B cell (primary cell): ENCODE measurements around the gene STBD1. TPM values are rescaled to one million over a fixed set of nuclear protein-coding genes. Genes with fewer than 3 reads are reported as not detected.
"Not testable (repeated sequence)": the region's sequence is repeated elsewhere in the genome, so short reads cannot be mapped to it uniquely, and the experiment has no call there.

ENCODE experiments used
- ATAC-seq: fragments of 200-7000 bp; cut with Tn5 transposase; one replicate; pipeline ENCODE4 v1.10.0; 2021; ENCODE audit warnings: low read depth, mild to moderate bottlenecking, moderate number of reproducible peaks, moderate library complexity
- CTCF ChIA-PET: fragments of 350-600 bp; sonication (Branson Sonifier 250); formaldehyde crosslinking; loops from one replicate; lab custom pipeline; 2021; ENCODE audit warnings: antibody characterized with exemption, inconsistent platforms; lab: Charles Lee
- POLR2A ChIA-PET: fragments of 350-600 bp; sonication (Branson Sonifier 250); formaldehyde crosslinking; loops from one replicate; lab custom pipeline; 2021; ENCODE audit warnings: antibody characterized with exemption; lab: Charles Lee
- DNase-seq: peaks from one replicate; pipeline ENCODE4 v3.0.0; 2013
- H2AFZ ChIP-seq: 2 replicates; pipeline ENCODE4 v1.6.1; 2012; ENCODE audit warnings: mild to moderate bottlenecking, low read depth, low read length; ENCODE audit not compliant: insufficient read depth, poor library complexity, severe bottlenecking
- H3K27ac ChIP-seq, 2 donors: 1 replicate in 1 of 2; 2 replicates in 1 of 2; pipeline ENCODE4 v1.5.1; 2012 to 2013; ENCODE audit warnings: low read length in 2 of 2, mild to moderate bottlenecking in 2 of 2, moderate library complexity in 1 of 2
- H3K27me3 ChIP-seq, 4 experiments: fragments of 200-600 bp in 1 of 4; sonication (generic) in 1 of 4; replicated peaks in 1 of 4; 1 replicate in 2 of 4; 2 replicates in 2 of 4; pipeline versions ENCODE4 v1.6.1 to v1.7.0; 2013 to 2016; ENCODE audit warnings: low read length in 3 of 4, mild to moderate bottlenecking in 2 of 4, mixed read lengths in 1 of 4, moderate library complexity in 1 of 4; ENCODE audit not compliant: insufficient read depth in 4 of 4, control insufficient read depth in 3 of 4; ENCODE audit errors: control extremely low read depth in 1 of 4
- H3K36me3 ChIP-seq, 2 experiments: replicated peaks in 1 of 2; 1 replicate in 1 of 2; 2 replicates in 1 of 2; pipeline versions ENCODE4 v1.6.1 to v1.7.1; 2013; ENCODE audit warnings: low read length in 1 of 2; ENCODE audit not compliant: insufficient read depth in 2 of 2, control insufficient read depth in 1 of 2; ENCODE audit errors: control extremely low read depth in 1 of 2, extremely low read depth in 1 of 2
- H3K4me1 ChIP-seq, 2 donors: fragments of 200-600 bp in 1 of 2; sonication (generic) in 1 of 2; 1 replicate in 1 of 2; 2 replicates in 1 of 2; pipeline versions ENCODE4 v1.5.1 to v1.6.1; 2013 to 2017; ENCODE audit warnings: low read length in 2 of 2; ENCODE audit not compliant: control insufficient read depth in 2 of 2, insufficient read depth in 2 of 2
- H3K4me2 ChIP-seq: replicated peaks from 2 replicates; pipeline ENCODE3; 2012; ENCODE audit warnings: mild to moderate bottlenecking, low read depth, low read length; ENCODE audit not compliant: poor library complexity, severe bottlenecking
- H3K4me3 ChIP-seq, 5 experiments: fragments of 200-600 bp in 1 of 5; sonication (generic) in 1 of 5; 1 replicate in 3 of 5; 2 replicates in 2 of 5; pipeline versions ENCODE4 v1.5.1 to v1.7.0; 2011 to 2016; ENCODE audit warnings: low read length in 4 of 5, mild to moderate bottlenecking in 4 of 5, low read depth in 2 of 5, control low read depth in 1 of 5, moderate library complexity in 1 of 5; ENCODE audit not compliant: insufficient read depth in 1 of 5; ENCODE audit errors: control extremely low read depth in 1 of 5, extremely low read depth in 1 of 5
- H3K79me2 ChIP-seq: fragments of 200-600 bp; sonication (generic); one replicate; pipeline ENCODE4 v1.6.0; 2016; ENCODE audit warnings: low read length; ENCODE audit not compliant: control insufficient read depth, insufficient read depth
- H3K9ac ChIP-seq: fragments of 200-600 bp; sonication (generic); 2 replicates; pipeline ENCODE4 v1.6.1; 2017; ENCODE audit warnings: mild to moderate bottlenecking, low read length, moderate library complexity
- H3K9me3 ChIP-seq, 3 donors: one replicate each; pipeline versions ENCODE4 v1.6.1 to v1.7.1; 2013; ENCODE audit warnings: low read length in 2 of 3; ENCODE audit not compliant: control insufficient read depth in 2 of 3, insufficient read depth in 1 of 3; ENCODE audit errors: control extremely low read depth in 1 of 3
- H4K20me1 ChIP-seq: 2 replicates; pipeline ENCODE4 v1.6.0; 2012; ENCODE audit warnings: mild to moderate bottlenecking, low read length; ENCODE audit not compliant: insufficient read depth, control insufficient read depth, poor library complexity, severe bottlenecking
- H3K27ac Mint-ChIP-seq: one replicate; pipeline ENCODE4 v1.8.0; 2021; ENCODE audit warnings: mixed read lengths
- H3K27me3 Mint-ChIP-seq: one replicate; pipeline ENCODE4 v1.8.0; 2021; ENCODE audit warnings: mixed read lengths
- H3K4me1 Mint-ChIP-seq: one replicate; pipeline ENCODE4 v1.8.0; 2021; ENCODE audit warnings: mixed read lengths
- H3K4me3 Mint-ChIP-seq: one replicate; pipeline ENCODE4 v1.8.0; 2021; ENCODE audit warnings: mixed read lengths
- H3K9me3 Mint-ChIP-seq: one replicate; pipeline ENCODE4 v1.8.0; 2022; ENCODE audit warnings: mixed read lengths; ENCODE audit not compliant: insufficient read depth
- CTCF ChIP-seq: fragments of 200-600 bp; IDR thresholded peaks from one replicate; pipeline ENCODE4 v1.8.0; 2022; ENCODE audit warnings: antibody characterized with exemption, mild to moderate bottlenecking
- EZH2 ChIP-seq: IDR thresholded peaks from 2 replicates; pipeline ENCODE4 v1.6.1; 2012; ENCODE audit warnings: borderline replicate concordance, low read depth, mild to moderate bottlenecking, moderate library complexity, low read length; ENCODE audit not compliant: insufficient read depth, poor library complexity, severe bottlenecking
- WGBS: methylation state at CpG from one replicate; pipeline ENCODE4 v1.1.5; 2013; ENCODE audit warnings: missing lambda C conversion rate; ENCODE audit not compliant: insufficient coverage; 5-methylcytosine and 5-hydroxymethylcytosine counted together
- intact Hi-C: fragments of 100-400 bp; cut with micrococcal nuclease; formaldehyde crosslinking; loops from one replicate; pipeline ENCODE4 v1.10.0; 2022
- polyA plus RNA-seq: library from polyadenylated mRNA; depleted of rRNA; stranded (reverse); fragments of >200 nt; gene quantifications from 2 replicates; pipeline ENCODE4 v1.2.3, GENCODE V29; 2012
- total RNA-seq, 2 donors: library from RNA; stranded (reverse); fragments of 120-200 nt in 1 of 2; gene quantifications; 1 replicate in 1 of 2; 2 replicates in 1 of 2; pipeline versions ENCODE4 v1.2.3 to v1.2.4, GENCODE V29; 2013 to 2022

The STBD1 gene
- total and polyA plus RNA-seq, 2 donors (not counting 1 experiment from before 2014, with no cell fraction given): not detected

GRCh38 chr4:76283900-76284299 lies 22.6 kb upstream of the STBD1 start:
- ChIA-PET CTCF (no interaction called here), POLR2A (no interaction called here)
- H3K27me3 ChIP-seq: peaks cover 0 to 2% (median 0%) of the 10 kb centered on the region in 4 experiments
- no peak overlapping the region for H3K4me3 Mint-ChIP-seq
- H3K9ac ChIP-seq: no peak overlapping the region
- no peaks in the 10 kb centered on the region for H4K20me1 ChIP-seq
- H3K4me1 ChIP-seq: no peaks in the 10 kb centered on the region
- H3K36me3 ChIP-seq: no peaks in the 10 kb centered on the region
- ATAC-seq: no peak
- no peak overlapping the region for H3K4me3 ChIP-seq
- no peak overlapping the region for H3K27ac Mint-ChIP-seq
- no peaks in the 10 kb centered on the region for H3K9me3 ChIP-seq
- no peak for DNase-seq
- no peak overlapping the region for H3K27ac ChIP-seq
- no peak overlapping the region for H3K4me2 ChIP-seq
- no peak for TF ChIP-seq EZH2
- TF ChIP-seq CTCF: no peak
- no peaks in the 10 kb centered on the region for H3K79me2 ChIP-seq
- H3K9me3 Mint-ChIP-seq: no peaks in the 10 kb centered on the region
- no peak overlapping the region for H2AFZ ChIP-seq
- intact Hi-C loops: no loop called here
- H3K27me3 Mint-ChIP-seq: peaks cover 10% of the 10 kb centered on the region
- H3K4me1 Mint-ChIP-seq: no peaks in the 10 kb centered on the region
- 71% methylated on average over 1 of the region's 4 CpGs for WGBS

- H3K79me2 ChIP-seq, POLR2A ChIA-PET, H3K4me3 Mint-ChIP-seq, H3K4me1 Mint-ChIP-seq, H3K36me3 ChIP-seq, H3K27ac Mint-ChIP-seq, H2AFZ ChIP-seq, H4K20me1 ChIP-seq, H3K9ac ChIP-seq, H3K27ac ChIP-seq, DNase-seq, H3K4me2 ChIP-seq, H3K4me3 ChIP-seq, H3K9me3 Mint-ChIP-seq, H3K4me1 ChIP-seq, intact Hi-C loops, CTCF ChIA-PET, ATAC-seq, H3K9me3 ChIP-seq: not testable (repeated sequence)
- peaks cover 32% of the 10 kb centered on the region for H3K27me3 Mint-ChIP-seq
- WGBS: no CpG with 5 or more reads among the region's 3 CpGs
- peaks cover 0 to 15% (median 0%) of the 10 kb centered on the region in 4 experiments for H3K27me3 ChIP-seq
Measured at GRCh38 chr4:76287811-76288210, 18.7 kb upstream of the STBD1 start.
